Stimulated activated naive CD4-positive, alpha-beta T cell treated with Interleukin-2 at 50 U/mL for 16 hours (primary cell): ENCODE measurements around the gene SPEN.

Source experiments
- DNase-seq: peaks from one replicate; lab custom pipeline; 2025; lab: John Stamatoyannopoulos, UW

The SPEN gene

DNA sequence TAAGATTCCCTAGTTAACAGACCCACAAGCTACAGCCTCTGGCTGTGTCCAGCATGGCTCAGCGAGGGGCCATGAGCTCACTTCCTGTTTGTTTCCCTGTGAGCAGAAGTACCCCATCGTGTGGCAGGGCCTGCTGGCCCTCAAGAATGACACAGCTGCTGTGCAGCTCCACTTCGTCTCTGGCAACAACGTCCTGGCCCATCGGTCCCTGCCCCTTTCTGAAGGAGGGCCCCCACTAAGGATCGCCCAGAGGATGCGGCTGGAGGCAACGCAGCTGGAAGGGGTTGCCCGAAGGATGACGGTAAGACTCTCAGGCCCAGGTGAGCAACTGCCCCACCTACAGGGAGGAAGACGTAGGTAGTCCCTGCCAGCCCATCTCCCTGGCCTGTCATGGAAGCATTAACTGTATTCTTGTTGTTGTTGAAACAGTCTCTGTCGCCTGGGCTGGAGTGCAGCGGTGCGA, 90.2 kb downstream of the SPEN start:
- no peak for DNase-seq

DNA sequence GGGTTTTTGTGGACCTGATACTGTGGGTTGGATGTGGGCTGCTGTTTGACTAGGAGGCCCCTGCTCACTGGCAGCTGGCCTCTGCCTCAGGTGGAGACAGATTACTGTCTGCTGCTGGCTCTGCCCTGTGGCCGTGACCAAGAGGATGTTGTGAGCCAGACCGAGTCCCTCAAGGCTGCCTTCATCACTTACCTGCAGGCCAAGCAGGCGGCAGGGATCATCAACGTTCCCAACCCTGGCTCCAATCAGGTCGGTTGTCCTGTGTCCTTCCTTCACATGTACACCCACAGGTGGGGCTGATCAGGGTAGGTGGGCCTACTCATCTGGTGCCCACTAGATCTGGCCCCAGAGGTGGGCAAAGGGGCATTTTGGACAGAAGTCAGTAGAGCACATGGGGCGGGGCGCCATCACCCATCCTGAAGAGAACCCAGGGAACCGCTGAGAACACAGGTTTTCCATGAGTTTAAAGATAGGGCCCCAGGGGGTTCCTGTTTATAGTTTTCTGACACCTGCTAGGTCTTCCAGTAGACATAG, 91.2 kb downstream of the SPEN start:
- DNase-seq, result no peak

DNA sequence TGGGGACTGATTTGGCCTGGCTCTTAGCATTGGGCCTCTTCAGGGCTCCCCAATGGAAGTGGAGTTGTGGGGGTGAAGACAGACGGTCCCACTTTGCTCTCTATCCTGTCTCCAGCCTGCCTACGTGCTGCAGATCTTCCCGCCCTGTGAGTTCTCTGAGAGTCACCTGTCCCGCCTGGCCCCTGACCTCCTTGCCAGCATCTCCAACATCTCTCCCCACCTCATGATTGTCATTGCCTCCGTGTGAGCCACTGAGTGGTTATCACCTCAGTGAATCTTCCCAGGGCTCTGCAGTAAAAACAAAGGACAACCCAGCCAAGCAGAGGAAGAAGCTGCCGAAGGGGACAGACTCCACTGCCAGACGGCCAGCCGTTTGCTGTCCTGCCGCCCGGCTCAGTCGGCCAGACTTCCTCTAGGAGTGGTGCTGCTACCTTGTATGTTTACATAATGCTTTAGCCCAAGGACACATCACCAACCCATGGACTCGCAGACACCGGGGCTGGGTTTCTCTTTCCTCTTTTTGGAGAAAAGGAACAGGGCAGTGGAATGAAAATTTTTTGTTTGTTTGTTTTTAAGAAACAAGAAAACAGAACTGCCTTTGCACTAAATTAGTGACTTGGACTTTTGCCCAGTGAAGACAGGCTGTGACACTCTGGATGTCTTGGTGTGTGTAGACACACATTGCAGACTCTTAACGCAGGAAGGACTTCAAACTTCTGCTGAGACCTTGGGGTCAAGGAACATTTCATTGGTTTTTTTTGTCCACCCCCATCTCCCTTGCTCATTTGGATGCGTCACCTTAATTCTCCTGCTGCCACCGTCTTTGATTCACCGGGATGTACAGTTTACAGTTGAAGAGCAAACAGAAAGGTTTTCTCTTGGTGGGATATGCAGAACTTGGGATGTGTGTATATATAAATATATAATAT, 91.9 kb downstream of the SPEN start:
- no peak for DNase-seq

DNA sequence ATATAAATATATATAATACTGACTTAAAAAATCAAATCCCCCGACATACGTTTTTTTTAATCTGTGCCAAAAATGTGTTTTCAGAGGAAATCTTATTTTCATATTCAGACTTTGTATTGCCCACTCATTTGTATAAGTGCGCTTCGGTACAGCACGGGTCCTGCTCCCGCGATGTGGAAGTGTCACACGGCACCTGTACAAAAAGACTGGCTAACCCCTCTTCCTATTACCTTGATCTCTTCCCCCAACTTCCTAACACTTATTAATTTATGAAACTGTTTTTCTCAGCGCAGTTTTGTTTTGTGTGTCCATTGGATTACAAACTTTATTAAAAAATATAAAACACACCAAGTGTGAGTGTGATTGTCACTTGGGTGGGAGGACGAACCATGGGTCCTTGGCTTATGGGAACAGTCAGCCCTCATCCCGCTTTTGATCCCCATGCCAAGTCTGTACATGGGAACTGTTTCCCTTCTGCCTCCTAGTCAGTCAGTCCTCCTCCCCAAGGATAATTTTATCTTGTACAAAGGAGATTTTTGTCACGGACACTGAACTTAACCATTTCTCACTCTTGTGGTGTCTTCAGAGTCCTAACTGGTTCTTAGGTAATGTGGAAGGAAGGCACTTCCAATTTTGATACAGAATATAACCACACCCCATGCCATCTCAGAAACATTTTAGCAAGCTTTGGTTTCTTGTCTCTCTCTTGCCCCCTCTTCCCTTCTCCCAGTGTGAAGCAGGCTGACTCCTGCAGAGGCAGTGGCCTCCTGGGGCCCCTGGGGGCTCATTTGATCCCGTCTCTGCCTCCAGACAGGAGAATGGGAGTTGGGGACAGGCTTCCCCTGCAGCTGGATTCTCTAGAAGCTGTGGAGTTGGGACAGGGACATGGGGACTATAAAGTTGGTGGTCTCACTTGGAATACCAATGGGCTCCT, 92.9 kb downstream of the SPEN start:
- DNase-seq, result no peak

DNA sequence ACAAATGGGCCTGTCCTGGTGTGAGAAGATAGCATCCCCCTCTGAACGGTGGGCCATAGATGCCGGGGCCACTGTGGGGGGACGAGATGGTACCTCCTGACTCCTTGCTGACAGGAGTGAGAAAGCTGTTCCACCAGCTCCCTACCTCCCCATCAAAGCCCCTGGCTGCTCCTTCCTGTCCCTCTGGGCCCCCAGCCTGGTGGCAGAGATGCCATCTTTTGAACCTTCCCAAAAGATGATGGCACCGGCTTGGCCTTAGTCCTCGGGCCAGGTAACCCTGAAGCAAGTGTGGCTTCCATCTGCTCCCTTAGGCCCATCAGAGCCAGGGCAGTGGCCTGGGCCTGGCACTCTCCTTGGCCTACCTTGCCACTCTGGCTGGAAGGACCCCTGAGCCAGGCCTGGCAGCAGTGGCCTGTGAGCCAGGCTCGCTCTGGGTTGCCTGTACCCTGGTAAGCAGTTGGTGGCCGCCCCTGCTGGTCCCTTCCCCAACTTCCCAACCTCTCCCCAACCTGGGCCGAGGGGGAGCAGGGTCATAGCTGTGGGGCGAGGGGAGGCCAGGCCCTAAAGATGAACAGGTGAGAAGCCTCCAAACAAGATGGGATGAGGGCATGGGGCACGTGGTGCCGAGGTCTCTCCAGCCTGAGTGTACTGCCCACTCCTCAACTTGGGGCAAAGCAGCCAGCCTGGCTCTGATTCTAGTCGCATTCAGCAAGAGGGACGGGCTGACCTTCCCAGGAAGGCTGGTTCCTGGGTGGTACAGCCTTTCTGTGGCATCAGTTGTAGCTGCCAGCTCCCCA, 93.7 kb downstream of the SPEN start:
- DNase-seq, result no peak

DNA sequence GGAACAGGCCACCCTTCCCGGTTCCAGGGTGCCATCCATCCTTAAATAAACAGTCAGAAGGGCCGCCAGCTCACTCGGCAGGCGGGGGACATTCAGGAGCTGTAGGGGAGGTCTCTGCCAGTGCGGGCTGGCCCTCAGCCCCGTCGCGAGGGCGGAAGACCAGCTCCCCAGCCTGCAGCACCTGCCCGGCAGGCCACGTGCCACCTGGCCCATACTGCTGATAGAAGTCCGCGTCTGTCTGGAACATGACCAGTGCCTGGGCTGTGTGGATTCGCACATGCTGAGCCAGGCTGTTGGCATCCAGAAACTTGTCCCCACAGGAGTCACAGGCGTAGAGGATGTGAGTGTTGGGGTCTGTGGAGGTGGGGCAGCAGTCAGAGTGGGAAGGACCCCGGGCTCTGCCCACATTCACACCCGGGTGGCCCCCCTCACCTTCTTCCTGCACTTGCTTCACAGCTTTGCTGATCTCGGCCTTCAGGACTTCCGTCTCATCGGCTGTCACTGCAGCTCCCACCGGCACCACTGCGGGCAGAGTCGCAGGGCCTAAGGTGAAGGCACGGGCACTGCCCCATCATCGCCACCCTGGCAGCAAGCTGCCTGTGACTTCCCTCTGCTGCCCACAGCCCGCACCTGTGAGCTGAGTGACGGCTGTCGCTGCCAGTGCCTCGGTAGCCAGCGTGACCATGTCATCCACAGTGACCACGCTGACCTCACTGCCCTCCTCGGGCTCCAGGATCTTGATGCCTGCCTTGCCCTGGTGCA, 94.6 kb downstream of the SPEN start:
- no peak for DNase-seq

DNA sequence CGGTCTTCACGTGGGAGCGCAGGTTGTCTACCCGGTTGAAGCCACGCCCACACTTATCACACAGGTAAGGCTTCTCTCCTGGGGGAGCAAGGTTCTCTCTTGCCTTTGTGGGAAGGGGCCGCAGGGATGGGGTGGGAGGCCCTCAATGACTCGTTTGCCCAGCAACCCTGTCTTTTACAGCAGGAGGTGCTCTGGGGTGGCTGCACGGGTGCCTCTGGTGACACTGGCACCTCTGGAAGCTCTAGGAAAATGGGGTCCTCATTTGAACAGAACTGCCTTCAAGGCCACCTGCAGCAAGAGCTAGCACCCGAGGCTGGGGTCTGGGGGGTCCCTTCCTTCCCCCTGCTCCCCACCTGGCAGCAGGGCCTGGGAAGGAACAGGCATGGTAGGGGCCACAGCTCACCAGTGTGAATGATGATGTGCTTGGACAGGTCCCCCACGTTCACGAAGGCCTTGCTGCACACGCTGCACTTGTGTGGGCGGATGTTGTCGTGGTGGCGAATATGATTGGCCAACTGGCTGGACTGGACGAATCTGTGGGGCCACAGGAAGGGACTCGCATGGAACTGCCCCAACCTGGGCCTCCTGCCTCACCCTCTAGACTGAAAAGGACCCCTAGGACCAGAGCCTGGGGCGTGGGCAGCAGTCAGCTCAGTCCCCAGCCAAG, 95.3 kb downstream of the SPEN start:
- DNase-seq, result no peak

DNA sequence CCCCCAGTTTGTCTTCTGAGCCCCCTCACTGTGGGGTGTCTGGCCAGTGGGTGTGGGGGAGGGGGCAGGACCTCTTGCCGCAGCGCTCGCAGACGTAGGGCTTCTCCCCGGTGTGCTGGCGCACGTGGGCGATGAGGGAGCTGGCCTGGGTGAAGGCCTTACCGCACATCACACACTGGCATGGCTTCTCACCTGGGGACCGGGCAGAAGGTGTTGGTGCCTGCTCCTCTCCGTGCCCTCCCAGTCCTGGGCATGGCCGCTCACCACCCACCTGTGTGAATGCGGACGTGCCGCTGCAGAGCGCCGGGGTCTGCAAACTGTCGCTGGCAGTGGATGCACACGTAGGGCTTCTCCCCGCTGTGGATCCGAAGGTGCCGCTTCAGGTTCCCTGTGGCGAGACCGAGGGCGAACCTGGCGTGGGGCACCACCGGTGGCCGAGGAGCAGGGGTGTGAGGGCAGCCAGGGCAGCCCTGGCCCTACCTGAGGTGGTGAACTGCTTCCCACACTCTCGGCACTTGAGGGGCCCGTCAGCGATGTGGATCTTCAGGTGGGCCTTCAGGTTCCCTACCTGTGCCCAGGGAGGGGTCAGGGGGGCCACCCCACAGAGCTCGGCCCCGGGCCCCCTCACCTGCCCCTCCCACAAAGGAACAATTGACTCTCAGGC, 96.0 kb downstream of the SPEN start:
- DNase-seq, result no peak

DNA sequence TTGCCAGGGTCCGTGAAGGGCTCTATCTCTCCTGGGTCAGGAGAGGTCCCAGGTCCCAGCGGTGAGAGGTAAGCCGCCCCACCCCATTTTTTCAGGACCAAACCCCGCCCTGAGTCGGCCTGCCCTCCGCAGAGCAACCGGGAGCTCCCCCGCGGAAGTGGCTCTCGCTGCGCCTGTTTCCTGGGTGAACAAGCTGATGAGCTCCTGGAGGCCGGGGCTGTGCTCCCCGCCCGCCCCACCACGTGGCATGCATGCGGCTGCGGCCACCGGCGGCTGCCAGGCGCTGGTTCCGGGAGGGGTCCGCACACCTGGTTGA, 96.4 kb downstream of the SPEN start:
- no peak for DNase-seq

DNA sequence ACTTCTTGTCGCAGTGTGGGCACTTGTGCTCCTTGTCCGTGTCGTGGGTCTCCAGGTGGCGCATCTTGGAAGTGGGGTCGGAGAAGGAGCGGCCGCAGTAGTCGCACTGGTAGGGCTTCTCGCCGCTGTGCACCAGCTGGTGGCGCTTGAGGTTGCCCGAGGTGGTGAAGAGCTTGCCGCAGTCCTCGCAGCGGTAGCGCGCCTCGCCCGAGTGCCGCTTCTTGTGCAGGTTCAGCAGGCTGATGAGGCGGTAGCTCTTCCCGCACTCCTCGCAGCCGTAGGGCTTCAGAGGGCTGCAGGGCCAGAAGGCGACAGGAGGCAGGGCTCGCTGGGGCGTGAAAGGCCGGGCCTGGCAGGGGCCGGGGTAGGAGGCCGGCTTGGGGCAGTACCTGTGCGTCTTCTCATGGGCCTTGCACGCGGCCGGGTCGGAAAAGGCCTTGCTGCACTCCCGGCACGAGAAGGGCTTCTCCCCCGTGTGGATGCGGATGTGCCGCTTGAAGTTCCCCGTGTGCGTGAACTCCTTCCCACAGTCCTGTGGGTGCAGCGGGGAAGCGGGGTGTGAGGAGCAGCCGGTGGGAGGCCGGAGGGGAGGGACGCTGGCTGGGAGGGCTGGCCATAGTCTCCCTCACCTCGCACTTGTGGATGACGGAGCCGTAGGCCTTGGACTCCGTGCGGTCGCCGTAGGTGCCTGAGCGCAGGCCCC, 97.0 kb downstream of the SPEN start:
- DNase-seq, result no peak

DNA sequence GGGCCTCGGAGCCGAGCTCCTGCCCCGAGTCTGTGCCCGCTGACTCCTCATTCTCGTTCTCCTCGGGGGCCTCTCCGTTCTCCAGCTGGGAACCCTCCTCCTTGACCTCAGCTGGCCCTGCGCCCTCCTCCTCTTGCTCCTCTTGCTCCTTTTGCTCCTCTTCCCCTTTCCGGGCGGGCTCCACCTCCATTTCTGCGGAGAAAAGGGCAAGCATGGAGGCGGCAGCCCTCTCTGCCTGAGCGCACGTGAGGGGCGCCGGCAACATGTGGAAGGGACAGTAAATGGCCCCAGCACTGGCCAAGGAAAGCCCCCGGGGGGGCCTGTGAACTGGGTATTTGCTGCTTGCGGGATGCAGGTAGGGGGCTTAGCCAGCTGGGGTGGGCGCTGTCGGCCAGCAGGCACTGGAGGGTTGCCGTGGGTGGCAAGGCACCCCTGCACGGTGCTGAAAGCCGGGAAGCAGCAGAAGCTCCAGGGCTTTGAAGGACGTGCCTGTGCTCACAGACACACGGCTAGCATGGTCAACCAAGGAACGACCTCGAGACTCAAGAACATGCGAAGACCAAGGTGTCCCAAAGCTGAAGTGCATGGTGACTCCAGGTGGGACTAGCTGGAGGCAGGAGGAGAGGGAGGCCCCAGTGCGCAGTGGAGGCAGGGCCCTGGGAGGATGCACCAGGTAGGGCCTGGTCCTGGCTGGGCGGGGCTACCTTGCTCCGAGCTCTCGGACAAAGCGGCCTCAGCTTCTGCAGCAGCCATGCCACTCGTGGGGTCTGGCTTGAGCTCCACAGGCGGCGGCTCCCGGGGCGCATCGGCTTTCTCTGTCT, 97.7 kb downstream of the SPEN start:
- no peak for DNase-seq

DNA sequence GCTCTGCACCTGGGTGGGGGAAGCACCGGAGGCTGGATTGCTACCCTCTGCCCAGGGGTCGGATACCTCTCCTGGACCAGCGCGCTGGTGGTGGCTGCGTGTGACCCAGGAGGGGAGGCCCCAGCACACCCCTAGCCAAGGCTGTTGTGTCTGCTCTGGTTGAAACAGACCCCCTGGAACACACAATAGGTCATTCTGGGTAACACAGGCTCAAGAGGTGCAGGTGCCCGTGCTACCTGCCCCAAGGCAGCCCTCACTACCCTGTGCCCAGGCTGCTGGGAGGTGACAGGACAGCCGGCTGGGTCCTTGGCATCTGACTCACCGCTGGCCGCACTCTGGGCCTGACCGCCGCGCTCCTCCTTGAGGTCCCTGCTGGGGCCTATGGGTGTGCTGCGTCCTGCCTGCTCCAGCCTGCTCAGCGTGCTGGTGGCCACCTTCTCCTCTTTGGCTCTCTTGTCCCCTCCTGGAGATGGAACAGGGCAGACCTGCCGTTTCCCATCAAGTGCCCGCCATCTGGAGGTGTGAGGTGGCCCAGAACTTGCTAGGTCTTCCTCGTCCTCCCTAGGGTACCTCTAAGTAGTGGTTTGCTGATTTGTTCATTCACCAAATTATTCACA, 98.4 kb downstream of the SPEN start:
- no peak for DNase-seq

DNA sequence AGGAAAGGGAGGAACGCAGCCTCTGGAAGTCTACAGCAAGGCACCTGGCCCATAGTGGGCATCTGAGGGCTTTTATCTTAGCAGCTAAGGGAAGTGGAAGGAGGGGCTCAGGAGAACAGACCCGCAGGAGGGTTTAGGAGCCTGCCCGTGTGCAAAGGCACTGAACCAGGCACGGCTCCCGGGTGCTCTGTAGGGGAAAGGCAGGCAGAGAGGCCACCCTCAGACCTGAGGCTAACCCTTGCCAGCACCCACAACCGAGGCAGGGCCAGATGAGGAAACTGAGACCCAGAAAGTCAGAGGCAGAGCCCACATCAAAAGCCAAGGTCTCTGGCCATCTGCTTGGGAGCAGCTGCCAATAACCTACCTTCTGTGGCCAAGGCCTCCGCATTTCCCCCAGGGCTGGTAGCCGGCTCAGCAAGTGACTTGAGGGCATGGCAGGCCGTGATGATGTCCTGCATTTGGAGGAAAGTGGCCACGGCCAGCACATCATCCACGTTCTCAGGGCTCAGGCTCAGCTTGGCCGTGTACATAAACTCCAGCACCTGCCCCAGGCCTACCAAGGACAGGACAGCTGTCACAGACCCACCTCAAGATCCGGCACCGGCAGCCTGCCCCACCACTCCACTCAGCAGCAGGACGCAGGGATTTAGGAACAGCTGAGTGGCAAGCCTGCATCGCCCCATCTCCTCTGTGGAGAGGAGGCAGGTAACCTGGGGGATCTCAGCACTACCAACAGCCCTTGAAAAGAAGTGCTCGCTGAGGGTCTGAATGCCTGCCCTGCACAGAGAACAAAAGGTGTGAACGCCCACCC, 99.3 kb downstream of the SPEN start:
- DNase-seq, result no peak

DNA sequence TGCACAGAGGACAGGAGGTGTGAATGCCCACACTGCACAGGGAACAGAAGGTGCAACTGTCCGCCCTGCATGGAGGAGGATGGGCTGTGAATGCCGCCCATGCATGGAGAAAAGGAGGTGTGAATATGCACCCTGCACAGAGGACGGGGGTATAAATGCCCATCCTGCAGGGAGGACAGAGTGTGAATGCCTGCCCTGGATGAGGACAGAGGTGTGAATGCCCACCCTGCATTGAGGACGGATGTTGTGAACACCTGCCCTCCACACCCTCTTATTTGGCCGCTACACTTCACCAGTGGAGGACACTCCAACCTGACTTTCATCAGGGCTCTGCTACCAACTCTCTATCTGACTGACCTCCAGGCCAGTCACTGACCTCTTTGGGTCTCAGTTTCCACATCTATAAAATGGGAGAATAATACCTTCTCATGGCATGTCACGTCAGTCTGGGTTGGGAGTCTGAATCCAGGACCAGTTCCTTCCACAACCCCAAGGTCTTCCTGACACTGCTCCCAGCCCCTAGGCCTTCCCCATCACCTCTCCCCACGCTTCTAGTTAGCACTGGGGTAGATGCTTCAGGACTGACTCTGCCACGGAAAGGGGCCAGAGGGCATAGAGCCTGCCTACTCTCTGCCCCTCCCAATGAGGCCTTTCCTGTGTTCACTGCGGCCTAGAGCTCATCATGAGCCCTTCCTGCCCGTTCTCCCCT, 100.0 kb downstream of the SPEN start:
- peak; percentile 27 for DNase-seq

DNA sequence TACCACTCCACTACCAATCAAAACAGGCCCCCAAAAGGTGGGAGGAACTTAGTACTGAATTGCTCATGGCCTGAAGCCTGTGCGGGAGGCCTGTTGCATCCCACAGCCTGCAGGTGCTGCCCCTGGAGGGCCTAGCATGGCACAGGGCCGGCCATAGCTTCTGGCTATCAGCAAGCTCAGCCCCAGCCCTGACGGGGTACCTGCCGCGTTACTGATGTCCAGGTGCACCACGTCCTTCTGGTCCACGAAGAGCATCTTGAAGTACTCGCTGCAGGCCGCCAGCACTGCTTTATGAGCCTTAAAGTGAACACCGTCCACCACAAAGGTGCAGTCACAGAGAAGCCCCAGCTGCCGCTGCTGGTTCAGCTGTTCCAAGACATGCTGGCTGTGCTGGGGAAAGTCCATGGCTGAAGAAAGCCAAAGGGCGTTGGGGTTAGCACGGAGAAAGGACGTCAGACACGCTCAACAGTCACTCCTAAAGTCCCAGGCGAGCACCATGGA, 100.6 kb downstream of the SPEN start:
- DNase-seq, result no peak
